HG03378 (cell line): ENCODE data around the gene RIN3.

Experiments used
- ATAC-seq: cut with Tn5 transposase; IDR thresholded peaks from one replicate; pipeline ENCODE4 v1.9.1; 2021; ENCODE audit warnings: mild to moderate bottlenecking, moderate library complexity; ENCODE audit not compliant: unreplicated experiment

The RIN3 gene

DNA sequence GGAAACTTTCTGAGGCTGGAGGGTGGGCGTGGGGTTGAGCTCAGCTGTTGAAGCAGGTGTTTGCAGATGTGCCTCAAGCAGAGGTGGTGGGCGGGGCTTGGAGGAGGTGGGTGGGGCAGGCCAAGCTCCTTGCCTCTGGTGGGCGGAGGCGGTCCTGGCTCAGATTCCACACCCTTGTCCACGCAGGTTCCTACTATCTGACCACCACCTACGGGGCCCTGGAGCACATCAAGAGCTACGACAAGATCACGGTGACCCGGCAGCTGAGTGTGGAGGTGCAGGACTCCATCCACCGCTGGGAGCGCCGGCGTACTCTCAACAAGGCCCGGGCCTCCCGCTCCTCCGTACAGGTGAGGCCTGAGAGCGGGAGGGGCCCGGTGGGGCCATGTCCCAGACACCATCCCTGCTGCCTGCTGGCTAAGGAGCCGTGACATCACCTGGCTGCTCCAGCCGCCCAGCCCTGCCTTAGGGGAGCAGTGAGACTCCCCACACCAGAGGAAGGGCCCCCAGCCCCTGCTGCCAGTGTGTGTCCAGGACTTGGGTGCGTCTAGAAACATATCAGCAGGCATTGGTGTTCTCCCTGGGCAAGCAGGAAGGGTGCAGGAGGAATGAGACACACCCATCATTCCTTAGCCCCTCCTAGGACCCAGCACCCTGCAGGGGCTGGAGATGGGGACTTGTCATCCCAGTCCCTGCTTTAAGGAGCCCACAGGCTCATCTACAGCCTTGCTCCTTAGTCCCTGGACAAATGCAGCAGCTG is 171.4 kb downstream of the RIN3 start:
- ATAC-seq, result no peak

GRCh38 chr14:92685784-92686355 is 172.3 kb downstream of the RIN3 start:
- ATAC-seq, result no peak

DNA sequence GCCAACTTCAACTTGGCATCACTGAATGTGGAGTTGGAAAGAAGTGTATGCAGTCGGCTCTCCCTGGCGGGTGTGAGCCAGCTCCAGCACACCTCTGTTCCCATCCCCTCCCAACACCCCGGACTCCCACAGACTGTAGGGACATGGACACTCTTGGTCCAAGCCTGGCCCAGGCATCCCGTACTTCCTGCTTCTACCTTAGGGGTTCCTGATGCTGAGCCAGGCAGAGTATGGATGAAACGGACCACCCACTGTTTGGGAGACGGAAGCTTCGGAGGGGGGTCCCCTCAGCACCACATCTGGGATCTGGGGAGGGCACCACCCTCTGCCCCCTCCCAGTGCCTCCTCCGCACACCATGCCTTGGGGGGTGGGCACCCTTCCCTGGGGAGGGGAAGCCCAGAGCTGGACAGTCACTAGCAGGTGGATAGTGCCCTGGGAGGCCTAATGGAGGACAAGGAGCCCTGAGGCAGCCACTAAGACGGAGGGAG is 172.9 kb downstream of the RIN3 start:
- peak; percentile 17 for ATAC-seq

DNA sequence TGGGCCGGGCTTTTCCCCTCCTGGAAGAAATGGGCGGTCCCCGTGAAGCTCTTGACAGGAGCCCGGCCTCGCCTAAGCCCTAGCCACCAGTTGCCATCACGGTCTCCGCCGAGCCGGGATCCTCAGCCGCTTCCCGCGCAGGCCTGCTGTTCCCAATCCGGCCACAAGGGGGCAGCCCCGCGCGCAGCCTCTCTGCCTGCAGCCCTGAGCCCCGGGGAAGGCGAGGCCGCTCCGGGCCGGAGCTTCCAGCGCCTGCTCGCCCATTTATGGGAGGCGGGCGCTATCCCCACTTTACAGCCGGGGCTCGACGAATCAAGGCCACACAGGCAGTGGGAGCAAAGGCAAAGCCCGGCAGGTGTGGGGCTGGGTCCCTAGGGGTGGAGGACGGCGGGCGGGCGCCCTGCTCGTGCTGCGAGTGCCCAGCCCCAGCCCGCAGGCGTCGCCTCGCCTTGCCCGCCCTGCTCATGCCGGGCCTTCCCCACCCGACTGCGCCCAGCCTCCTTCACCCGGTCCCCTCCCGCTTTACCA is 173.4 kb downstream of the RIN3 start:
- ATAC-seq, result peak; percentile 41

GRCh38 chr14:92687681-92688433 is 174.3 kb downstream of the RIN3 start:
- no peak for ATAC-seq

- ATAC-seq, result no peak
These were observed 175.1 kb downstream of the RIN3 start for GRCh38 chr14:92688434-92689375.

DNA sequence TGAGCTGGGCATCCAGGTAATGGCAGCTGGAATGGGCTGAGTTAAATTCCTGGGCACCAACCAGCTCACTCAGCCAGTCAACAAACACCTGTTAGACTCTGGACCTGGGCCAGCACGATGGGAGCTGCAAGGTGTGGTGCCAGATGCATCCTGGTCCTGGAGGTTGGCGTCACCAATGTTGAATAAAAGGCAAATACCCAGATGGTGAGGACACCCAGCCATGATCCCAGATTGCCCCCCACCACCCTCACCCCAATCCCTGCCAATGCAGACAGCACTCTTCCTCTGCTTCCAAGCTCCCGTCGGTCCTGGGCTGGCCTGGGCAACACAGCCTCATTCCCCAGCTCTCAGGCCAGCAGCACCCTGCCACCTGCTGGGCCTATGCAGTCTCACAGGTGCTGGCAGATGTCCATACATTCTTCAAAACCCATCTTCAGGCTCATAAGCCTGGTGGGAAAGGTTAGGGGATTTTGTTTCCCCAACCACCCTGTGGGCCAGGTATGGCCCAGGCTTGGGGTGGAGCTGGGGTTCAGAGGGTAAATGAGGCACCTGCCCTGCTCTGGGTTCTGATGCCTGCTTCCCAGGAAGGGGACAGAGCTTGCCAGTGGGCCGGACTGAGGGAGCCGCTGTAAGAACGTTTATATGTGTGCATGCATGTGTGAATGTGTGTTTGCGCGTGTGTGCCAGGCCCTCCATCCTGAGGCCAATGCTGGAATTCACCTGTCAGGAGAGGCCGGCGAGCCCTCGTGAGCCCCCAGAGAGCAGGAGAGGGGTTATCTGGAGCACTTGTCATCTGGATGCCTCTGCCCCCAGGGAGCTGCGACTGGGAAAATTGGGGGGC is 176.8 kb downstream of the RIN3 start:
- no peak for ATAC-seq

DNA sequence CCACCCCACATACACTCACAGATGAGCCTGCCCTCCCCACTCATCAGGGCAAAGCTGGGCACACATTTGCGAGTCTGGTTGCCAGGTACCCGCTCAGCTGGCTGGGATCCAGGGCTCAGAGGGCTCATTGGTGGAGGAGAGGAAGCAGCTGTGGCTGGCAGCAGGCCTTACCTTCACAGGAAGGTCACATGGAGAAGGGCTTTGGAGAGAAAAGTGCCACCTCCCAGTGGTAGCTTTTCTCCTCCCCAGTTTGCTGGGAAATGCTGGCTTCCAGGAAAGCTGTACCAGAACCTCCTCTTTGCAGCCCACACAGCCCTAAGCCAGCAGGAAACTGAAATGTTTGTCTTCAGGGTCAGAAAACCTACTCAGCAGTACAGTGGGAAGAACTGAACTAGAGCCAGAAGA is 179.2 kb downstream of the RIN3 start:
- ATAC-seq, result no peak

GRCh38 chr14:92693998-92694795 is 180.6 kb downstream of the RIN3 start:
- no peak for ATAC-seq

GRCh38 chr14:92694807-92695206 is 181.2 kb downstream of the RIN3 start:
- ATAC-seq, result no peak

DNA sequence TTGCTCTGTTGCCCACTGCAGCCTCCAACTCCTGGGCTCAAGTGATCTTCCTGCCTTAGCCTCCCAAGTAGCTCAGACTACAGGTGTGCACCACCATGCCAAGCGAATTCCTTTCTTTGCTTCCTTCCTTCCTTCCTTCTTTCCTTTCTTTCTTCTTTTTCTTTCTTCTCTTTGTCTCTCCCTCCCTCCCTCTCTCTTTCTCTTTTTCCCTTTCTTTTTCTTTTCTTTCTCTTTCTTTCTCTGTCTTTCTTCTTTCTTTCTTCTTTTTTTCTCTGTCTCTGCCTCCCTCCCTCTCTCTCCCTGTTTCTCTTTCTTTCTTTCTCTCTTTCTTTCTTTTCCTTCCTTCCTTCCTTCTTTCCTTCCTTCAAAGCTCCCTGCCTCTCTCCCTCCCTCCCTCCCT is 182.0 kb downstream of the RIN3 start:
- no peak for ATAC-seq

- no peak for ATAC-seq
These were observed 182.8 kb downstream of the RIN3 start for GRCh38 chr14:92696366-92696765.

DNA sequence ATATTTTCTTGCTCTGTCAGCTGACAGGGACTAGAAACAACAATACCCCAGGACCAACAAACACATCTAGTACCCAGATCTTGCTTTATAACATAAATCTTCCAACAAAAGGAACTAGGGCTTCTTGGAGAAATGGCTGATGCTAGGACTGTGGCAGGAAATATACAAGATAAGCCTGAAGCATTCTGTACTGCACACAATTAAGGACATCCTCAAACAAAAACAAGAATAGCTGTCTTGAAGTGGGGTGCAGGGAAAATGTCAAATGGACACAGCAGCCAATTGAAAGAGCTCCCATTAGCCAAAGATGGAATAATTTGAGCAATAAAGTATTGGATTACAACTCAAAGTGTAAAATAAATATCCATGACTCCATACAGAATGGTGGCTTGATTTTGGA is 184.8 kb downstream of the RIN3 start:
- ATAC-seq, result no peak

GRCh38 chr14:92701826-92702225 is 188.2 kb downstream of the RIN3 start:
- ATAC-seq, result no peak

DNA sequence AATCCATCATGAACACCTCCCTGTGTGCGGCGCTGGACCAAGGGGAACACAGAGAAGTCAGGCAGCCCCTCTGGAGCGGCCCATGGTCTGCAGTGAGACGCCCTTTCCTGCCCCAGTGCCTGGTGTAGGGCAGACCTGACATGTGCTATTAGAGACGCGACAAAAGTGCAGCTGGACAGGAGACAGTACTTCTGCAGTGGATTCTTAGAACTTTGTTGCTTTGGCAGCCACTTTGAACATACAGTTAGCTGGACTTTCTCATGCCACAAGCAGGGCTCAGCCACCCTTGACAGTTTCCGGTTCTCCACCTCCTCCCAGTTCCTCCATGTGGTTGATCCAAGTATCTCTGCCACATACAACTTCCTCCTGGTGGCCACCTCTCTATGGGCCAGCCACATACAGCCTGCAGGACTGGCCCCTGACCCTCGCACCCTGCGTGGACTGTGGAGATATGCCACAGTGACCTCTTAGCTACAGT is 188.9 kb downstream of the RIN3 start:
- ATAC-seq, result no peak

DNA sequence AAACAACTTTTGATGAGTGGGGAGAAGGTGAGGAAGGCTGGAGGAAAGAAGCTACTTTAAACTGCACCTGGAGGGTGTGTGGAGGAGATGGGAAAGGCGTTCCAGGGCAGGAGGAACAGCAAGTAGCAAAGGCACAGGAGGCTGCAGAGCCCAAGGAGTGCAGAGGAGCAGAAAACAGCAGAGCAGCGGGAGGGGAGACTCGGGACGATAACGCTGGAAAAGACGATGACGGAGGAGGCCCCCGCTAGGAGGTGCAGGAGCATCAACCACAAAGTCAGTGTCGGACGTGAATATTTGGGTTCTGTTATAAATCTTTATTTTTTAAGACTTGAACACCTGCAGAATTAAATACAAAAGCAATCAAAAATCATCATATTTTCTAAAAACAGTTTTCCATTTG is 189.9 kb downstream of the RIN3 start:
- ATAC-seq, result no peak

- ATAC-seq, result peak; percentile 90
These were observed 190.6 kb downstream of the RIN3 start for GRCh38 chr14:92704036-92704804.

DNA sequence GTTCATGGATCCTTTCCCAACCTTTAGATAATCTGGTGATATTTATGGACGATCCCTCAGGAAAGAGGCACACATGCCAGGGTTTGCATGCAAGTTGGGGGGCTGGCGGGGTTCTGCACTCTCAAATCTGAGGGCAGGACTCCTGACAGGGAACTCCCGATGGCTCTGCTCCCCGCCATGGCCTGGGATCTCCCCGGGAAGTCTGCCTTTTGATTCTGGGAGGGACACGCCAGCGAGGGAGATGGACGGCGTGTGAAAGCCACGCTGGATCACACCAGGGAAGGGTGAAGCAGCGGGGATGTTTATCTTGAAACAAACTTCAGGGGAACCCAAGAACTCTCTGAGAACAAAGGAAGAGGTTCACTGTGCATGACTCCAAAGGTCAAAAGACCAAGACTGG is 191.2 kb downstream of the RIN3 start:
- ATAC-seq, result no peak
